Measurements from ENCODE around the gene MOSPD3.

MOSPD3 gene

DNA sequence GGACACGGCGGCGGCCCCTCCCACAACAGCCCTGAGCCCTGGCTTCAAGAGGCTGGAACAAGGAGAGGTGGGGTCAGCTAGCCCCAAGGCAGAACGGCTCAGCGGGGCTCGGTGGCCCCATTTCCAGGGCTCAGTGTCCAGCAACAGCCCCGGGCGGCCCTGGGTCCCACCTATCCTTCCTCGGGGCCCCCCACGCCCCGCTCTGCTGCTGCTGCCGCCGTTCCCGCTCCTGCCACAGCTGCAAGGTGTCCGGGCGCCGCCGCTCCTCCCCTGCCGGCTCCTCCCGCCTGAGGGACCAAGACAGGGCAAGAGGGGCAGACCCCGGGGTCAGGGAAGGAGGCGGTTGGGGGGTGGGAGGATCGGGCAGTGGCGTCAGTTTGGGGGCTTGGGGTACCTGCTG, 35.2 kb upstream of the MOSPD3 start:
- H3K4me3 ChIP-seq = no peak overlapping the region
- TF ChIP-seq, protein P1, sequence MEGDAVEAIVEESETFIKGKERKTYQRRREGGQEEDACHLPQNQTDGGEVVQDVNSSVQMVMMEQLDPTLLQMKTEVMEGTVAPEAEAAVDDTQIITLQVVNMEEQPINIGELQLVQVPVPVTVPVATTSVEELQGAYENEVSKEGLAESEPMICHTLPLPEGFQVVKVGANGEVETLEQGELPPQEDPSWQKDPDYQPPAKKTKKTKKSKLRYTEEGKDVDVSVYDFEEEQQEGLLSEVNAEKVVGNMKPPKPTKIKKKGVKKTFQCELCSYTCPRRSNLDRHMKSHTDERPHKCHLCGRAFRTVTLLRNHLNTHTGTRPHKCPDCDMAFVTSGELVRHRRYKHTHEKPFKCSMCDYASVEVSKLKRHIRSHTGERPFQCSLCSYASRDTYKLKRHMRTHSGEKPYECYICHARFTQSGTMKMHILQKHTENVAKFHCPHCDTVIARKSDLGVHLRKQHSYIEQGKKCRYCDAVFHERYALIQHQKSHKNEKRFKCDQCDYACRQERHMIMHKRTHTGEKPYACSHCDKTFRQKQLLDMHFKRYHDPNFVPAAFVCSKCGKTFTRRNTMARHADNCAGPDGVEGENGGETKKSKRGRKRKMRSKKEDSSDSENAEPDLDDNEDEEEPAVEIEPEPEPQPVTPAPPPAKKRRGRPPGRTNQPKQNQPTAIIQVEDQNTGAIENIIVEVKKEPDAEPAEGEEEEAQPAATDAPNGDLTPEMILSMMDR (IDR thresholded peaks at IDR 0.05) = no peak
- no peak overlapping the region for H3K27ac ChIP-seq
- no peak for DNase-seq (ENCODE audit: low spot score)

DNA sequence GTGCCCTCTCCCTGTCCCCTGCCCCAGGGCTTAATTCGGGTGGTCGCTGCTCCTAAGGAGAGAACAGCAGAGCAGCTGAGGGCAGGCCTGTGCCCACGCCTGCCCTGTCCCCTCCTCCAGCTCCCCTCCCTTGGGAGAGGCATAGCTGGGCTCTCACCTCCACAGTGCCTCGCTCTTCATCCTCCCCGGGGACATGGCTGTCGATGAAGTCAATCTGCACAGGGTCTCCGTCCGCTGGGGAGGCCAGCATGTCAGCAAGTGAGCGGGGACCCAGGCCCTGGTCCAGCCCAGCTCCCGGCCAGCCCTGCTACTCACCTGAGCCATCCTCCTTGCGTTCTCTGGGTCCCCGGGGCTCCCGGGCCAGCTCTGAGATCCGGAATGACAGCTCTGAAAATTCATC, 34.8 kb upstream of the MOSPD3 start:
- TF ChIP-seq, protein P1 (IDR thresholded peaks at IDR 0.05) = no peak
- no peak overlapping the region for H3K27ac ChIP-seq
- no peak for DNase-seq (ENCODE audit: low spot score)
- no peak overlapping the region for H3K4me3 ChIP-seq

DNA sequence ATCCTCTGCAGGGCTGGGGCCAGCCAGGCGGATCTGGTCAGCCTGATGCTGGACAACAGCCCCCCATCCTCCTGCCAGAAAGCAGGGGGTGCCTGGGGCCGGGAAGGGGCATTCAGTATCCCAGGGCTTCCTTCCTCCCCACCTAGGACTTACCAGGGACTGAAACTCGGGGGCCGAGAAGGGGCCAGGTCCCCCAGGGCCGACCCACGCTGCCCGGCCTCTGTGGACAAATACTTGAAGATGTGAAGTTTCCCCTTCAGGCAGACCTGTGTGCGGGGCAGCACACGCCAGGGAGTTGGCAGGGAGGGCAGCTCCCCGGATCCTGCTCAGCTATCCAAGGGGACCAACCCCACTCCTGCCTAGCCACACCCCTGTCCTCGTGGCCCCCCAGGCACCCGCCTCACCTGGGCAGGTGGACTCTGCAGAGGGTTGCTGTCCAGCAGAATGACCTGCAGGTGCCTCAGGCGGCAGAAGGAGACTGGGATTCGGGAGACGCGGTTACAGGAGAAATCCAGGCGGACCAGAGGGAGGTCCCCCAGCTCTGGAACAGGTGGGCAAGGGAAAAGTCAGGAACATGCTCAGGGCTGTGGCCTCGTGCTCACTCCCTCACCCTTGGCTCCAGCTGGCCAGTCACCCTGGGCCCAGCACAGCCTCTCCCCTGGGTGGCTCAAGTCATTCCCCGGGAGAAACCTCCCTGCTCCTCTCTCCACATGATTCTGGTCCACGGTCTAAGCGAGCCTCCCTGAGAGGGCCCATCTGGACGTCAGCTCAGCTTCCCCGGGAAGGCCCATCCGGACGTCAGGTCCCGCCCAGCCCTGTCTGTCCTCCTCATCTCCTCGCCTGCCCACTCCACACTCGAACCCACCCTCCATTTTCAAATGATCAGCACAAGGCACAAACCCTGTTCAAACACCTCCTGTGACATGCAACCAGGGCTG, 33.8 kb upstream of the MOSPD3 start:
- H3K27ac ChIP-seq = no peak overlapping the region
- TF ChIP-seq, protein P1 (IDR thresholded peaks at IDR 0.05) = no peak
- no peak for DNase-seq (ENCODE audit: low spot score)

DNA sequence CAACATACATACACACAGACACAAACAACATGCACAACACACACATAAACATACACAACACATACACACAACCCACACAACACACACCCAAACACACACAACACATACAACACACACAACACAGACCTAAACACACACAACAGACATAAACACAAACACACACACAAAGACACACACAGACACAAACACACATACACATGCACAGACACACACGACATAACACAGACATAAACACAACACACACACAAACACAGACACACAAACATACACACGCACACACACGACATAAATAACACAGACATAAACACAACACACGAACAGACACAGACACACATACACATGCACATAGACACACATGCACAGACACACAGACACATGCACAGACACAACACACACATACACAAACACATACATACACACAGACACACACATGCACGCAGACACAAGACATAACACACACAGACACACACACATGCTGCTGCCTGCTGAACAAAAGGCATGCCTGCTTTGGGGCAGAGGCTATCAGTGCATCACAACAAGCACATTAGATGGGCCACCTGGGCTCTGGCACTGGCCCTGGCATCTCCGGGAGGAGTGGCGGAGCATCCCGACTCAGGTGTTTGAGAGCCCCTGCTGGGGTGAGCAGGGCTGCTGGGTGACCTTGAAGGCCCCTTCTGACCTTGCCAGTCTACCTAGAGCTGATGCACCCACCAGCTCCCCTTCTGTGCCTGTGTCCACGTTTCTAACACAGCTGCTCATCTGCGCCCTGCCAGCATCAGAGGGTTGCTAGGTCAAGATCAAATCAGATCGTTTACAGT, 31.7 kb upstream of the MOSPD3 start:
- Histone ChIP-seq H3K4me3 (no peak overlapping the region), H3K27ac (no peak overlapping the region)
- DNase-seq (ENCODE audit: low spot score) = no peak
- TF ChIP-seq, protein P1 (IDR thresholded peaks at IDR 0.05) = no peak

More for the DNA sequence above, 33.8 kb upstream of the MOSPD3 start:
- H3K4me3 ChIP-seq = no peak overlapping the region

DNA sequence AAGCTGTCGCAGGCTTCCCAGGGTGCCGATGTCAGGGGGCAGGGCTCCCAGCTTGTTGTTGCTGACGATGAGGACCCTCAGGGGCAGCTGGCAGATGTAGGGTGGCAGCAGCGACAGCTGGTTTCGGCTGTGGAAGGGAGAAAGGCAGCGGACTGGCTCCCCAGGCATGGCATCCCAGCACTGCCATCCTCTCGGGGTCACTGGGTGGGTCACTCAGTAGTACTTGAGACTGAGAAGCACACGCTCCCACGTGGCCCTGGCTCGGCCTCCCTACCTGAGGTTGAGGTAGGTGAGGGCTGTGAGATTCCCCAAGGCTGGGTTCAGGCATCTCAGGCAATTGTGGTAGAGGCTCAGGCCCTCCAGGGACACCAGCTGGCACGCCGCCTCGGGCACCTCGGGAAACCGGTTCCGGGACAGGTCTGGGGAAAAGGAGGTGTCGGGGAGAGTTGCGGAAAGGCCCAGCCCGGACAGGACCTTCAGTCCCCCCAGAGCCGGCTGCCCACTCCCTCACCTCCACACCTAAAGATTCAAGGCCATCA, 30.2 kb upstream of the MOSPD3 start:
- no peak overlapping the region for H3K4me3 ChIP-seq
- no peak for DNase-seq (ENCODE audit: low spot score)
- TF ChIP-seq, protein P1 (IDR thresholded peaks at IDR 0.05) = no peak
- no peak overlapping the region for H3K27ac ChIP-seq

DNA sequence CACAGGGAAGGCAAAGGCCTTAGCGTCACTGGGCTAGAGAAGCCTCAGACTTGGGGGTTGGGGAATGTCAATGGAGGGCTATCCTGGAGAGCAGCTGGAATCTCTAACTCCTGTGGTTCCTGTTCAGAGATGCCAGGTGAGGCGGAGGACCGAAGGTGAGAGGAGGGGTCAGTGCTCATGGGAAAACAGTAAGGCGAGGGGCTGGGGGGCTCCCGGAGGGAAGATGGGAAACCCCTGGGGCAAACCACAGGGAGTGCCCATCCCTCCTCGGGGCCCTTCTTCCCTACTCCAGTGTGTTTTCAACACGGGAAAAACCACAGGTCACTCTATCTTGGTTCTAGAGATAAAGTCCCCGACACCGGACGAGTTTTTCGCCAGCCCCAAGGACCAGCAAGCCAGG, 29.7 kb upstream of the MOSPD3 start:
- no peak overlapping the region for H3K4me3 ChIP-seq
- TF ChIP-seq, protein P1 (IDR thresholded peaks at IDR 0.05) = no peak
- no peak for DNase-seq (ENCODE audit: low spot score)
- H3K27ac ChIP-seq = peak overlapping the region in 1 of 2 donors; percentile 98

Measured in coronary artery (tissue), 2 donors.